ENCODE results near the gene AKAP4.

AKAP4 gene

GRCh38 chrX:50165727-50166126 lies 35.1 kb downstream of the AKAP4 start:
- TF ChIP-seq CEBPB (IDR thresholded peaks at IDR 0.05) (no peak), FOXM1 (IDR thresholded peaks at IDR 0.05; ENCODE audit: borderline replicate concordance, low read depth) (no peak), EP300 (IDR thresholded peaks at IDR 0.05; ENCODE audit: borderline replicate concordance) (no peak), RAD21 (IDR thresholded peaks at IDR 0.05; ENCODE audit: low read depth) (no peak)

- TF ChIP-seq MAX (IDR thresholded peaks at IDR 0.05) (no peak), CREB1 (IDR thresholded peaks at IDR 0.05; ENCODE audit: low read depth) (no peak), TCF12 (IDR thresholded peaks at IDR 0.05; ENCODE audit: low read depth) (no peak), EP300 (IDR thresholded peaks at IDR 0.05; ENCODE audit: borderline replicate concordance) (no peak), EGR1 (IDR thresholded peaks at IDR 0.05) (no peak), RAD21 (IDR thresholded peaks at IDR 0.05; ENCODE audit: low read depth) (no peak), FOXM1 (IDR thresholded peaks at IDR 0.05; ENCODE audit: borderline replicate concordance, low read depth) (no peak), TAF1 (IDR thresholded peaks at IDR 0.05; ENCODE audit: low read depth) (no peak), CEBPB (IDR thresholded peaks at IDR 0.05) (no peak), NFIC (IDR thresholded peaks at IDR 0.05) (no peak), REST (IDR thresholded peaks at IDR 0.05; ENCODE audit: low read depth) (no peak), ZBTB7A (IDR thresholded peaks at IDR 0.05; ENCODE audit: low read depth) (no peak), TEAD4 (IDR thresholded peaks at IDR 0.05) (no peak), YY1 (IDR thresholded peaks at IDR 0.05; ENCODE audit: low read depth) (no peak), USF1 (IDR thresholded peaks at IDR 0.05) (no peak)
Observed at GRCh38 chrX:50161127-50161526, 39.7 kb downstream of the AKAP4 start.

- no peak for TF ChIP-seq REST (IDR thresholded peaks at IDR 0.05; ENCODE audit: low read depth)
Observed at GRCh38 chrX:50158593-50158992, 42.2 kb downstream of the AKAP4 start.

GRCh38 chrX:50157545-50158135 lies 43.2 kb downstream of the AKAP4 start:
- no peak for TF ChIP-seq ZBTB7A (IDR thresholded peaks at IDR 0.05; ENCODE audit: low read depth)
- TF ChIP-seq YY1 (IDR thresholded peaks at IDR 0.05; ENCODE audit: low read depth): no peak
- TF ChIP-seq CREB1 (IDR thresholded peaks at IDR 0.05; ENCODE audit: low read depth): no peak
- no peak for TF ChIP-seq EP300 (IDR thresholded peaks at IDR 0.05; ENCODE audit: borderline replicate concordance)
- no peak for TF ChIP-seq TEAD4 (IDR thresholded peaks at IDR 0.05)
- TF ChIP-seq FOXM1 (IDR thresholded peaks at IDR 0.05; ENCODE audit: borderline replicate concordance, low read depth): no peak
- TF ChIP-seq TAF1 (IDR thresholded peaks at IDR 0.05; ENCODE audit: low read depth): no peak
- no peak for TF ChIP-seq EGR1 (IDR thresholded peaks at IDR 0.05)
- no peak for TF ChIP-seq TCF12 (IDR thresholded peaks at IDR 0.05; ENCODE audit: low read depth)
- no peak for TF ChIP-seq REST (IDR thresholded peaks at IDR 0.05; ENCODE audit: low read depth)
- TF ChIP-seq RAD21 (IDR thresholded peaks at IDR 0.05; ENCODE audit: low read depth): no peak
- no peak for TF ChIP-seq CEBPB (IDR thresholded peaks at IDR 0.05)
- no peak for TF ChIP-seq NFIC (IDR thresholded peaks at IDR 0.05)
- TF ChIP-seq MAX (IDR thresholded peaks at IDR 0.05): no peak
- TF ChIP-seq USF1 (IDR thresholded peaks at IDR 0.05): no peak

GRCh38 chrX:50154429-50154828 lies 46.4 kb downstream of the AKAP4 start:
- TF ChIP-seq USF1 (IDR thresholded peaks at IDR 0.05) (no peak), FOXM1 (IDR thresholded peaks at IDR 0.05; ENCODE audit: borderline replicate concordance, low read depth) (no peak), MAX (IDR thresholded peaks at IDR 0.05) (no peak), TEAD4 (IDR thresholded peaks at IDR 0.05) (no peak), REST (IDR thresholded peaks at IDR 0.05; ENCODE audit: low read depth) (no peak), CEBPB (IDR thresholded peaks at IDR 0.05) (no peak), ZBTB7A (IDR thresholded peaks at IDR 0.05; ENCODE audit: low read depth) (no peak), NFIC (IDR thresholded peaks at IDR 0.05) (no peak)
